Measurements from ENCODE around the gene TIFAB.

Gene TIFAB

GRCh38 chr5:135441919-135442318 lies 10.2 kb downstream of the TIFAB start:
- no peak for DNase-seq

DNA sequence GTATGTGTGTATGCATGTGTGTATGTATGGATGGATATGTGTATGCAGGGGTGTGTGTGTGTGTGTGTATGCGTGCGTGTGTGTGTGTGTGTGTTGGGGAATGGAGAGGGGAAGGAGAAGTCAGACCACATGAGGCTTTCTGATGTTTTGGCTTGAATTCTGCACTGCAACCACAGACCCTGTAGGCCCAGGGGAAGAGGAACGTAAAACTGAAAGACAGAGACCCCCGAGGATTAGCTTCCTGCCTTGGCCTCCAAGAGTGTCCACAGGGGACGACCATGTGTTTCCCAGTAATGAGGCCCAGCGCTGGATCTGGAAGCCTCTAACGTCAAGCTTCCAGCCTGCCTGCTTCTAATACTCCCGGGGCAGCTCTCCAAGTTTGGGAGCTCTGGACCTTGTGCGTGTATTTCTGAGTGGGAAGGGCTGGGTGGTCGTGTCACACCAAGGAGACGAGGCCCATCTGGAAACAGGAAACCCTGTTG lies 10.8 kb downstream of the TIFAB start:
- no peak for DNase-seq

- DNase-seq = no peak
Measured at GRCh38 chr5:135440916-135441315, 11.2 kb downstream of the TIFAB start.

GRCh38 chr5:135439231-135440205 lies 12.6 kb downstream of the TIFAB start:
- no peak for DNase-seq

GRCh38 chr5:135438636-135439221 lies 13.4 kb downstream of the TIFAB start:
- no peak for DNase-seq

DNA sequence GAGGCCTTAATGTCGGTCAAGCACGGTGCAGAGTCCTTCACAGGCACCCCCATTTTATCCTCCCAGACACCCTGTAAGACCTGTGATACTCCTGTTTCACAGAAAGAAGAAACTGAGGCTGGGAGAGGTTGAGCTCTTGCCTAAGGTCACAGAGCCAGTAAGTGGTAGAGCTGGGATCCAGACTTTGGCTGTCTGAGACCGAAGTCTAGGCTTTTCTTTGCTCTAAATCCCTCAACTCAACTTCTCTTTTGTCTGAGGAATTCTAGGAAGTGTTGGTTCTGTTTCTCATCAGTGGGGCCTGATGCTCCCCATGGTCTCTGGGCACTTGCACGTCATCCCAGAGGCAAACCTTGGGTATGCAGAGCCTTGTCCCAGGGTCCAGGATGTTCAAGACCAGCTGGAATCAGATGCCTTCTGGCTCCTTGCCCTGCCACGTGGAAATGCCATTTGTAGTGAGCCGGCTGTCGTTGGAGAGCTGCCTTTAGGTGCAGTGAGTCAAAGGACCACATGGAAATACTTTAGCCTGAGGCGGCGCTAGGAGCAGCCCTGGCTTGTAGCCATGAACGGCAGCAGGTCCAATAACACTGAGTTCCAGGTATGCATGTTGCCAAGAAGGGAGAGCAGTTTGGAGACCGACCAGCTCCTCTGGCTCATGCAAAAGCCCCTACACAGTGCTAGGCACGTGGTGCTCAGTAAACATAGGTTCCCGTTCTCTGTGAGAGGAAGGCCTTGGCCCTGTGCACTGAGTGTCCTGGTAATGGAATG lies 14.2 kb downstream of the TIFAB start:
- DNase-seq = peak in 5 of 14 donors; percentile 40 to 94 (median 49)

DNA sequence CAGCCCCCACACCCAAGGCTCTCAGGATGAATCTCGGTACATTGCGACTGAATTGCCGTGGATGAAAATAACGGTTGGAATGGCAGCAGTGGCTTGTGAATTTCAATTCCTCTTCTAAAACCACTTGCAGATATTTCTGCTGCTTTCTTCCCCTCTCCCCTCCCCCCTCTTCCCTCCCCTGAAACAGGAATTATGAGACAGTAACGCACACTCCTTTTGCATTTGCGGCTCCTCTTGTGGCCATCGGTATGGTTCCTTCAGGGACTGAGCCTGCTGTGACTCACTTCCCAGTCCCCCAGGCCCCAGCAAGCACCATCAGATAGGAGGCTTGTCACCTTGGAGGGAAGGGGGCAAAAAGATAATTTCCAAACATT lies 14.7 kb downstream of the TIFAB start:
- peak in 3 of 14 donors; percentile 31 to 45 (median 41) for DNase-seq

- DNase-seq = no peak
Measured at GRCh38 chr5:135436951-135437418, 15.2 kb downstream of the TIFAB start.

DNA sequence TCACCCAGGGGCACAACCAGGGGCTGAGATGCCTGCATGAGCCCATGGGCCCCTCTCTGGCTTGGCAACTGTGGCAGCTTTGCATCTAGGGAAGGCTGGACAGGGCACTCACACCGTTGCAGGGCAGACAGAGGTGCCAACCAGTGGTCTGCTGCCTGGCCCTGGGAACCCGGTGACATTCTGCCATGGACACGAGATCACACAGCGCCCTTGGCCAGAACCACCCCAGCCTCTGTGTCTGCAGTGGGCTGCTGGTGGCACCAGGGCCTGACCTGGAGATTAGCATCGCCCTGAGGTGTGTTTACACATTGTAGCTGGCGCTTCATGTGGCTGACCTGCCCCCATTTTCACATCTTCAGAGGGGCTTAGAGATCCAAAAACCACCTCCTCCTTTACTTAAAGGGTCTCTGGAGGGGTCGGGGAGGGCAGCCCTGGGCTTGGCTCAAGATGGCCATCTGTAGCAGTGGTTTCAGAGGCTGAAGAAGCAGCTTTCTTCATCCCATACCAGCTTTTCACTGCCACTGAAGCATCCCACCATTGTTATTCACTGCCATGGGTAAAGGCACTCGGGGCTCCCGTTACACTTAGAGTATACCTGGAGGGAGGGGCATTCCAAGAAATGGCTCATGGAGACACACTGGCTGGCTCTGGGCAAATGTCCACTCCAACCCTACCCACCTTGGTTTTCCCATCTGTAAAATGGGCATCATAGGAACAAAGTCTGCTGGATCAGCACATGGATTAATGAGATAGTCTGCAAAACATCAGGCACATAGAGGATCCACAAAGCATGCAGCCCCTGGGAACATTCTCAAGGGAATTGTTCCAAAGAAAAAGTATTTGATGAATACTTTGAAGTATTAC lies 16.5 kb downstream of the TIFAB start:
- DNase-seq = no peak

GRCh38 chr5:135434591-135435466 lies 17.3 kb downstream of the TIFAB start:
- DNase-seq = no peak

GRCh38 chr5:135433681-135434426 lies 18.3 kb downstream of the TIFAB start:
- DNase-seq = peak in 1 of 14 donors; percentile 94

GRCh38 chr5:135432113-135432512 lies 20.0 kb downstream of the TIFAB start:
- DNase-seq = no peak

DNA sequence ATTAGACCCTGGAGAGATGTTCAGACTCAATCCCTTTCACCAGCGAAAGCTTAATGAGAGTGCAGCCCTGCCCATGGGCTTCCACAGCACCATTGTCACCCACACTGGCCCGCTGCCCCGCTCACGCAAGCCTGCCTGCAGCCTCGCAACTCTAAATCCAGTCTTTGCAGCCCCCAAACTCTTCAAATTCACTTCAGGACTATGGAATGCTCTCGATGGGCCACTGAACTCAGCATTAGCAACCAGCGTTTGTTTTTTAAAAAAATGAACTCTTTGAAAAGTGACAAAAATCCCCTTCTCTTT lies 22.1 kb downstream of the TIFAB start:
- no peak for DNase-seq

DNA sequence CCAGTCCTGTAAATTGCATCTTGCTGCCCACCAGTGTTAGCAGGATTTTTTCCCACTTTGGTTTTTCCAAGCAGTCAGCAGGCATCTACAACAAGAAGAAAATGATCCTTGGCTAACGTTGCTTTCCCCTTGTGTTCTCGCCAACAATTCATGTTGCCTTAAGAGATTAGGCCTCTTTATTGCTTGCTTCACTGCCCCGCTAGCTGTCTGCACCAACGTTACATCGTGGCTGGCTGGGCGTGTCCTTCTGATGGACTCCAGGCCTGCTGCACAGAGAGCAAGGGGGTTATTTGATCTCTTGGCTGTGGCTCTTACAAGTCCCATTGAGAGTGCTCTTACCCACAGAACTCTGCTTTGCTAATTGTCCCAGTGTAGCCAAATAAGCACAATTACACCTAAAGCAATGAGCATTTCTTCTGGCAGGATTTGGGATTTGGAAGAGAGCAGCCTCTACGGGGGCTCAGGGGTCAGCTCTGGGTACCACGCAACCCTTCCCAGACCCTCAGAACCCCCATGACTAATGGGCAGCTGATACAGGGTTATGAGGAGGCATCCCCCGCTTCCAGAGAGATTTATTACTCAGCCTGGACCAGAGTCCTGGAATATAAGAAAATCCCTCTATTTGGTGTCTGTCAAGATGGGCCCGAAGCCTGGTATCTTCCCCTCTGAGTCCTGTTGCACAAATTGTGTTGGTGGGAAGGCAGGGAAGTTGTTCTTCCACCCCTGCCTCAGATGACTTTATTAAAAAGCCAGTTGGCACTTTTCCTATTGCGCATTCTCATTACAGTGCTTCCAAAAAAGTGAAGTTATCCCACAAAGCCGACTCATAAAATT lies 22.6 kb downstream of the TIFAB start:
- no peak for DNase-seq

- DNase-seq = no peak
Measured at GRCh38 chr5:135428586-135428985, 23.6 kb downstream of the TIFAB start.

- no peak for DNase-seq
Measured at GRCh38 chr5:135426102-135427082, 25.8 kb downstream of the TIFAB start.

GRCh38 chr5:135425641-135426040 lies 26.5 kb downstream of the TIFAB start:
- DNase-seq = no peak

DNA sequence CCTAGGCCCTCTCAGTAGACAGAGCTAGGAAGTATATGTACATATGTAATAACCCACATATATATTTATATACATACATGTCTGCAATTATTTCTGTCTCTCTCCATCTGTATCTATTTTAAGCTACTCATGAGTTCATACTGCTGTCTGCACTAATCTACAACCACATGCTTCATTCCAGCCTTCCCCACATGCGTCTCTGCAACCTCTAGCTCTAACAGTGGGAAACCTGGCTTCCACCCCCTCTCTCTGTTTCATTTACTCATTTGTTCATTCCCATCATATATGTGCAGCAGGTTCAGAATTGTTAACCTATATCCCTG lies 28.3 kb downstream of the TIFAB start:
- no peak for DNase-seq

Measured in C1 segment of cervical spinal cord (tissue), 14 donors.